ENCODE data around the gene CDCA7.

DNA sequence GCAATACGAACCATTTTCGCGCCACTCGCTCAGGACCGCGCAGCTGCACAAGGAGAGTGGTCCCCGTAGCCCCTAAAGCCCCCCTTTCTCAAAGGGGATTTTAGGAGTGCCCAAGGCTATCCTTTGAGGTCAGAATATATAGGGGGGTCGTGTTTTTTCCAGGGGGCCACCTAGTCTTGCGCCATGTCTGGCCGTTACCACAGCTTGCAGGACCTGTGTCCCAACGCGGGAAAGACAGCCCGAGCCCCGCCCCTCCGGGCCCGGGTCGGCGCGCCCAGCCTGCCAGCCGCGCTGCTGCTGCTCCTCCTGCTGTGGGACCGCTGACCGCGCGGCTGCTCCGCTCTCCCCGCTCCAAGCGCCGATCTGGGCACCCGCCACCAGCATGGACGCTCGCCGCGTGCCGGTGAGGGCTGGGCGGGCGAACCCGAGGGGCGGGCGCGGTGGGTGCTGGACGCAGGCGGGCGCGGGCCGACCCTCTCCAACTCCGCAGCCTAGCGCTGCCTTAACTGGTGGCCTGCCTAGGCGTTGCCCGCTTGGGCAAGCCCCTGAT, at the start of gene CDCA7:
- TF ChIP-seq, protein P1, sequence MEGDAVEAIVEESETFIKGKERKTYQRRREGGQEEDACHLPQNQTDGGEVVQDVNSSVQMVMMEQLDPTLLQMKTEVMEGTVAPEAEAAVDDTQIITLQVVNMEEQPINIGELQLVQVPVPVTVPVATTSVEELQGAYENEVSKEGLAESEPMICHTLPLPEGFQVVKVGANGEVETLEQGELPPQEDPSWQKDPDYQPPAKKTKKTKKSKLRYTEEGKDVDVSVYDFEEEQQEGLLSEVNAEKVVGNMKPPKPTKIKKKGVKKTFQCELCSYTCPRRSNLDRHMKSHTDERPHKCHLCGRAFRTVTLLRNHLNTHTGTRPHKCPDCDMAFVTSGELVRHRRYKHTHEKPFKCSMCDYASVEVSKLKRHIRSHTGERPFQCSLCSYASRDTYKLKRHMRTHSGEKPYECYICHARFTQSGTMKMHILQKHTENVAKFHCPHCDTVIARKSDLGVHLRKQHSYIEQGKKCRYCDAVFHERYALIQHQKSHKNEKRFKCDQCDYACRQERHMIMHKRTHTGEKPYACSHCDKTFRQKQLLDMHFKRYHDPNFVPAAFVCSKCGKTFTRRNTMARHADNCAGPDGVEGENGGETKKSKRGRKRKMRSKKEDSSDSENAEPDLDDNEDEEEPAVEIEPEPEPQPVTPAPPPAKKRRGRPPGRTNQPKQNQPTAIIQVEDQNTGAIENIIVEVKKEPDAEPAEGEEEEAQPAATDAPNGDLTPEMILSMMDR (IDR thresholded peaks at IDR 0.05; ENCODE audit: extremely low read depth in 1 of 2, insufficient read depth in 1 of 2, low read depth in 1 of 2, low read length in 2 of 2) = peak in 1 of 2 donors; percentile 5
- TF ChIP-seq POLR2A (IDR thresholded peaks at IDR 0.05; ENCODE audit: low read depth, low read length) (no peak), MYC (IDR thresholded peaks at IDR 0.05; ENCODE audit: low read depth, low read length) (no peak), FOS (IDR thresholded peaks at IDR 0.05; ENCODE audit: borderline replicate concordance, insufficient read depth, low read length) (no peak)

Data from endothelial cell of umbilical vein (primary cell).